Tongue (tissue), 3 donors: ENCODE results near the gene RPL35. TPM values are rescaled to one million over a fixed set of nuclear protein-coding genes. Genes with fewer than 3 reads are reported as not detected.
A peak's percentile ranks its signal among the peaks of the same experiment; 100 is the strongest.

Experiments
- DNase-seq: peaks from one replicate; pipeline ENCODE4 v3.0.0-alpha.2; 2015
- small RNA-seq: library from RNA; depleted of rRNA; stranded (forward); fragments of <200 nt; gene quantifications from one replicate; pipeline ENCODE3, GENCODE V24; 2014; ENCODE audit warnings: low replicate concordance
- total RNA-seq: library from RNA; depleted of rRNA; stranded (reverse); fragments of >200 nt; gene quantifications from one replicate; pipeline ENCODE4 v1.2.3, GENCODE V29; 2014

RPL35 gene
- total RNA-seq, 1 donor from 2014 or later, result 1,333 TPM

DNA sequence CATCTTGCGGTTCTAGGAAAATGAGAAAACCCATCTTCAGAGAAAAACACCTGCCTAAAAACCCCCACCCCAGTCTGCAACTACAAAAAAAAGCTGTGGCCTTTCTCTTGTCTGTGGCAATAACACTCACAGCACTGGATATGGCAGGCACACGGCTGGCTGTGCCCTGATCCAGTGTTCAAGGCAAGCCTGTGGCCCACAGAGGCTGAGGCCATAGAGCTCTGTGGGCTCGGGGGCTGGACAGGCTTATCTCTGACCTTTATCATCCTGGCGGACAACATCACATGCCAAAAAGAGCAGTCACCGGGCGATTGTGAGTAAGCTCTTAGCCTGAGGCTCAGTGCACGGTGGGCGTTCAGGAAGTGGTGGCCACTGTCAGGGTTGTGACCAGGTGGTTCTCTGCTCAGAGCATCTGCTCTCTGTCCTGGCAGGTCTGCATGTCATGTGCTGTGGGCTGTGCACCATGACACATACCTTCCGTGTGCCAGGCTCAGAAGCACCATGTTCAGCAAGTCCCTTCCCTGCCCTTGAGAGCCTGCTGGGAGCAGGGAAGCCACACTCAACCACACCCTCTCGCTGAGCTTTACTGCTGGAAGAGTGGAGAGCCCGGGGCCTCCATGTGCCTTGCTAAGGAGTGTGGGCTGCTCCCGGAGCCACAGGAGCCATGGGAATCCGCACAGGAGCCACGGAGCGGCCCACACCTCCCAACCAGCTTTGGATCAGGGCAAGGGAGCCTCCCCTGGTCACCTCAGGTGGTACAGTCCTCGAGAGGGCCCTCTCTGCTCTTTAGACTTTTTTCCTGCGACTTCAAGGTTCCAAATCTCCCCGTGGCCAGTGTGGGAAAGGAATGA lies 43.1 kb downstream of the RPL35 start:
- no peak for DNase-seq

DNA sequence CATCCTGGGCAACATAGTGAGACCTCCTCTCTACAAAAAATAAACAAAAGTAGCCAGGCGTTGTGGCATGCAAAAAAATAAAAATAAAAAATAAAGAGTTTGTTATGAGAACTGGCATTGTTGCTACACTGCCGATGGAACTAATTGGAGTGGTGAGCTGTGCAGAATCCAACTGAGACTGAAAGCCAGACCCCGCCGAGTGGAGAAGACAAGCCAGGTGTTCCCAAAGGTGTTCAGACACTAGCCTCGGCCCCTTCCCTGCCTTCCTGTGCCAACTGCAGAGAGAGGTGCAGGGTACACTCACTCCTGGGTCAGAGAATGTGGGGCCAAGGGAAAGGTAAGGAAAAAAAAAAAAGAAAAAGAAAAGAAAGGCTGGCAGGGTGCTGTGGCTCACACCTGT lies 46.2 kb downstream of the RPL35 start:
- no peak for DNase-seq

DNA sequence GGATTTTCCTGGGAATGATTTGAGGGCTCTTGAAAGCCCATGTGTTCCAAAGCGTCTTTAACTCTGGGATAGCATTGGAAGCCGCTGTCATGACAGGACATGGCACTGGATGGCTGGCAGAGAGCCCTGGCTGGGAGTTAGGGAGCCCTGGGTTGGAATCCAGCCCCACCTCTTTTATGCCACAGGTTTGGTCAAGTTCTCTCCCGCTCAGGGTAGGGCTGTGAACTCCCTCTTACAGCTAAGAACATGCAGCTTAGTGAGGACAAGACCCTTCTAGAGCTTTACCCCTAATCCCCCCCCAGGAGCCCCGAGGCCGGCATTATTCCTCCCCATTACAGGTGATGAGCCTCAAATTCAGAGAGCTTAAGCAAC lies 47.6 kb downstream of the RPL35 start:
- peak; percentile 45 for DNase-seq

DNA sequence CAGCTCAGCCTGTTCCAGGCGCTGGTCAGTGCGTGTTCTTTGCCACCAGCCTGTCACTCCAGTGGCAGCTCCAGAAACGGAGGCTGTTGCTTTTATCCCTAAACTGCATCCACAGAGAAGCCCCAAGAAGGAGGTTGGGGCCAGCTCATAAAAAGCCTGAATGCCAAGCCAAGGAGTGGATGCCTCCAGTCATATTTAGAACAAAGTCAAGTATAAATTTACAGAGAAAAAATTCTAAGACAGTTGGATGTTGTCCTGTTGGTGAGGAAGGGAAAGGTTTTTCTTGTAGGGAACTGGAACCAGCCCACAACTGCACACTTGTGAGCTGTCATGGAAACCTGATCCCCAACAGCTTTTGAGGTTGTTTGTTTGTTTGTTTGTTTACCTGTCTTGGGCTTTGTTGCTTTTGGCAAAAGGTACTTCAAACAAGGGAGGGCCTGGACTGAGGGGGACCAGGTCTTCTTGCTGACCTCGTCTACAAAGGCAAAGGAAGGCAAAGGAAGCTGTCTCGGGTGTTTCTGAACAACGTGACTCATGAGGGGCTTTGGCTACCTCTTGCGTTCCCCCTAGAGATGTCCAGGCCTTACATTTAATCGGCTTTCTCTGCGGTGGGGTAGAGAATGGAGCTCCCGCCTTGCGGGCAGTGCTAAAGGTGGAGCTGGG lies 48.1 kb downstream of the RPL35 start:
- no peak for DNase-seq

DNA sequence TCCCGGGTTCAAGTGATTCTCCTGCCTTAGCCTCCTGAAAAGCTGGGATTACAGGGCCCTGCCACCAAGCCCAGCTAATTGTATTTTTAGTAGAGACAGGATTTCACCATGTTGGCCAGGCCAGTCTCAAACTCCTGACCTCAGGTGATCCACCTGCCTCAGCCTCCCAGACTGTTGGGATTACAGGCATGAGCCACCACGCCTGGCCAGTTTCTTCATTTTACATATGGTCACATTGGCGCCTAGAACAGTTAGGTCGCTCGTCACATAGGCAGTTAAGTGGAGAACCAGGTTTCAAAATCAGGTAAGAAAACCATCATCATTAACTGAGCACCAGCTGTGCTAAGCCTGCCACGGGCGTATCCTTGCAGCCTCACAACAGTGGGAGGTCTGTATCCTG lies 48.7 kb downstream of the RPL35 start:
- no peak for DNase-seq

DNA sequence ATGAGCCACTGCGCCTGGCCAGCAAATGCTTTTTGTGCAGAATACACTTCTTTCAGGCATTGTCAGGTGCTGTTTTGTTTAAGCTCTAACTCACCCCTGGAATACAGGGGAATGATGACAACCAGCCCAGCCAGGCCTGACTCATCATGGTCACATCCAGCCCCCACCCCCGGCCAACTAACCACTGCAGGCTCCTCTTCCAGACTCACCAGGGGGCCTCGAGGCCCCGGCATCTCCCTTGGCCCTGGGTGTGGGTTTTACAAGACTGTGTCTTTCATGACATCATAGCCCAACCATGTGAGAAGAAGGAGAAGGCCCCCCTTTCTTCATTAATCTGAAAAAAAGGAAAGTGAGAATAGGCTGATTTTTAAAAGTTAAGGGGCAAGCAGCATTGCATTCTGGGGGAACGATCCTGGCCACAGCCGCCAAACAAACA lies 49.3 kb downstream of the RPL35 start:
- DNase-seq, result peak; percentile 83

DNA sequence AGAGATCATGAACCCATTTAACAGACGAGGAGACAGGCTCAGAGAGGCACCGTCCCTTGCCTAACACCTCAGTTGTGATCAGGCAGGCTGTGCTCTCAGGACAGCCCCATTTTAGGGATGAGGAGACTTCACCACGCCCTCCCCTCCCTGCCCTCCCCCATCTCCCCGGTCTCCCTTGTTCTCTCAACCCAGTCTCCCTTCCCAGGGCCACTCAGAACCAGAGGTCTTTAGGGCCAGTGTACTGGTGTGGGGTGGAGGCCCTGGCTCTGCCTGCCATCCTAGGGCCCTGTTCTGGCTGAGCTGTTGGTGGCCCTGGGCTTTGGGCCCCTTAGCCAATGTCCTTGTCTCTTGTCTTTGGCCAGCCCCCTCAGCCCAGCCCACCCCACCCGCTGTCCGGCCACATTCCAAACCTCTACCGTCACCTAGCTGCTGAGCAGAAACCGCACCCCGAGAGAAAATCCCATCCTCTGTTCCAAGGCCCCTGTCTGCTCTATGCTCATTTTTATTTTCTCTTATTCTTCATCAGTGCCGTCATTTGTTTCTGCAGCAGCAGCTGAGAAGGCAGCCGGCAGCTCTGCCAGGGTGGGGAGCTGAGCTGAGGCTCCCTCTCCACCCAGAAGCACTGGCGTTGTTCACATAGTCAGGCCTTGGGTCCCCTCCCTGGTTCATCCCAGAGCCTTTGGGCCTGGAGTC lies 50.9 kb downstream of the RPL35 start:
- peak; percentile 89 for DNase-seq

DNA sequence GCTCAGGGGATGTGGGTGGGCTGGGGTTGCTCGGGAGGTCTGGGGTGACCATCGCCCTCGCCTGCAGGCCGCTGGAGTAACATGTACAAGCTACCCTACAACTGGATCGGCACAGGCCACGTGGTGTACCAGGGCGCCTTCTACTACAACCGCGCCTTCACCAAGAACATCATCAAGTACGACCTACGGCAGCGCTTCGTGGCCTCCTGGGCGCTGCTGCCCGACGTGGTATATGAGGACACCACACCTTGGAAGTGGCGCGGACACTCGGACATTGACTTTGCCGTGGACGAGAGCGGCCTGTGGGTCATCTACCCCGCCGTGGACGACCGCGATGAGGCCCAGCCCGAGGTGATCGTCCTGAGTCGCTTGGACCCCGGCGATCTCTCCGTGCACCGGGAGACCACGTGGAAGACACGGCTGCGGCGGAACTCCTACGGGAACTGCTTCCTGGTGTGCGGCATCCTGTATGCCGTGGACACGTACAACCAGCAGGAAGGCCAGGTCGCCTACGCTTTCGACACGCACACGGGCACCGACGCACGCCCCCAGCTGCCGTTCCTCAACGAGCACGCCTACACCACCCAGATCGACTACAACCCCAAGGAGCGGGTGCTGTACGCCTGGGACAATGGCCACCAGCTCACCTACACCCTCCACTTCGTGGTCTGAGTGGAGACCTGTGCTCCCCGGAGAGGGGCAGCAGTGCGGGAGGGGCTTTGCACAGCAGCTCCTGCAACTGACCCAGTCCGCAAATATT lies 51.8 kb downstream of the RPL35 start:
- no peak for DNase-seq

DNA sequence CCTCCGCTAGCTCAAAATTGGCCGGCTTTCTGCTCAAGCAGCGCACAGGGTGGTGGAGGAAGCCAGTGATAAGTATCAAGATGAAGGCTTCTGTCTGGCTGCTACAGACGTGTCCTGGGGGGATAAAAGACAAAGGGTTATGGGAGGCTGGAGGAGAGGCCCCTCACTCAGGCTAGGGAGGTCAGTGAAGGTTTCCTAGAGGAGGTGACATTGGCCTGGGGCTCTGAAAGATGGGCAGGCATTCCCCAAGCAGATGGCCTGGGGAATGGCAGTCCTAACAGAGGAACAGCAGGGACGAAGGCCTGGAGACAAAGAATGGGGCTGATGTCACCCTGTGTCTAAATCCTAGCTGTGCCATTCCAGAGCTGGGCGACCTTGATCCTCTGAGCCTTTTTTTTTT lies 52.5 kb downstream of the RPL35 start:
- DNase-seq, result no peak

DNA sequence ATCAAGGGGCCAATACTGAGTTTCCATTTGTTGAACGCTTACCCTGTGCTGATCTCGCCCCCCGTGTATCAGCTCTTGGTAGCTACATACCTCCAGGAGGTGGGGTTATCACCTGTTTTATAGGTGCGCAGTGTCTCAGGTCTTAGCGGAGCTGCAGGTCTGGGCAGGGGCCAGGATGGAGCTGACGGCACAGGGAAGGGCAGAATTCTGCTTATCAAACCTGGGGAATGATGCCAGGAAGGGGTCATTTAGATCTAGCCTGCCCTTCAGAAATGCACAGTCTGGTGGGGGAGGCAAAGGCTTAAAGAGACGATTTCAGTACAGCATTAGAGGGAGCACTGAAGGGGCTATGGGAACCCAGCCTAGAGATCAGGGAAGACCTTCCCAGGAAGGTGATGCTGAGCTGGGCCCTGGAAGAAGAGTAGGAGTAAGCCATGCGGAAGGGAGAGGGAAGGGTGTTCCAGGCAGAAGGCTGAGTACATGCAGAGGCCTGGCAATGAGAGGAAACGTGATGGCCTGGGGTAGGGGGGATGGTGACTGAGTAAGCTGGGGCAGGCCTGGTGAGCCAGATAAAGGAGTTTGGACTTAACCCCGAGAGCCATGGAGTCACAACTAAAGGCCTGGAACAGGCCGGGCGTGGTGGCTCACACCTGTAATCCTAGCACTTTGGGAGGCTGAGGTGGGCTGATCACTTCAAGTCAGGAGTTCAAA lies 53.4 kb downstream of the RPL35 start:
- no peak for DNase-seq

Small RNAs within 50 kb of the gene (small RNA-seq; reads per million reads assigned to genes)
- not detected for gene RNU4-82P

Other genes starting within 250 kb of the RPL35 start
- gene NR6A1, start 90.6 kb downstream of the RPL35 start, total RNA-seq, result 1.0 TPM
- gene OLFML2A, start 84.8 kb downstream of the RPL35 start, total RNA-seq, result 188 TPM
- gene WDR38, start 8.5 kb downstream of the RPL35 start, total RNA-seq, result not detected
- 16.1 TPM for gene ARPC5L, start 173 bp upstream of the RPL35 start, total RNA-seq
- gene GOLGA1, start 79.1 kb upstream of the RPL35 start, total RNA-seq, result 12.0 TPM